Endodermal cell (in vitro differentiated cells): Measurements from ENCODE around the gene IL36A. TPM values are rescaled to one million over a fixed set of nuclear protein-coding genes. Genes with fewer than 3 reads are reported as not detected.

Source experiments
- DNase-seq: peaks from one replicate; pipeline ENCODE4 v3.0.0-alpha.2; 2017
- H3K27ac ChIP-seq: 2 replicates; pipeline ENCODE4 v1.5.1; 2013; ENCODE audit warnings: mild to moderate bottlenecking, low read depth, low read length, moderate library complexity
- H3K27me3 ChIP-seq: 2 replicates; pipeline ENCODE4 v1.6.1; 2013; ENCODE audit warnings: mild to moderate bottlenecking, low read length, moderate library complexity; ENCODE audit not compliant: insufficient read depth, control insufficient read depth, poor library complexity, severe bottlenecking
- H3K36me3 ChIP-seq: 2 replicates; pipeline ENCODE4 v1.7.0; 2013; ENCODE audit warnings: mild to moderate bottlenecking, low read length, moderate library complexity; ENCODE audit not compliant: control insufficient read depth, insufficient read depth
- H3K4me1 ChIP-seq: one replicate; pipeline ENCODE4 v1.7.0; 2013; ENCODE audit warnings: low read length; ENCODE audit not compliant: control insufficient read depth, insufficient read depth
- H3K4me3 ChIP-seq: 2 replicates; pipeline ENCODE4 v1.5.1; 2013; ENCODE audit warnings: mild to moderate bottlenecking, low read length, moderate library complexity
- H3K9ac ChIP-seq: 2 replicates; pipeline ENCODE4 v1.6.1; 2013; ENCODE audit warnings: mild to moderate bottlenecking, low read length, moderate library complexity; ENCODE audit not compliant: poor library complexity, severe bottlenecking; ENCODE audit errors: extremely low read depth
- H3K9me3 ChIP-seq: 2 replicates; pipeline ENCODE4 v1.6.1; 2013; ENCODE audit warnings: mild to moderate bottlenecking, low read length, moderate library complexity; ENCODE audit not compliant: control insufficient read depth
- H3K27ac Mint-ChIP-seq: 2 replicates; pipeline ENCODE4 v1.8.0; 2020; ENCODE audit warnings: mixed read lengths
- H3K27me3 Mint-ChIP-seq: 2 replicates; pipeline ENCODE4 v1.8.0; 2021; ENCODE audit warnings: mild to moderate bottlenecking, mixed read lengths; ENCODE audit not compliant: insufficient read depth
- H3K36me3 Mint-ChIP-seq: 2 replicates; pipeline ENCODE4 v1.8.0; 2020; ENCODE audit warnings: low read depth, mixed read lengths
- H3K4me1 Mint-ChIP-seq: 2 replicates; pipeline ENCODE4 v1.8.0; 2020; ENCODE audit warnings: mixed read lengths
- H3K4me3 Mint-ChIP-seq: 2 replicates; pipeline ENCODE4 v1.8.0; 2020; ENCODE audit warnings: mild to moderate bottlenecking, moderate library complexity, mixed read lengths
- H3K9me3 Mint-ChIP-seq: 2 replicates; pipeline ENCODE4 v1.8.0; 2020; ENCODE audit warnings: mild to moderate bottlenecking, mixed read lengths
- whole genome bisulfite sequencing, 2 experiments: methylation state at CpG; one replicate each; pipeline versions ENCODE4 v1.1.5 to v1.1.7; 2013; ENCODE audit warnings: missing lambda C conversion rate in 2 of 2, mixed read lengths in 1 of 2; ENCODE audit not compliant: insufficient coverage in 1 of 2, insufficient read length in 1 of 2; 5-methylcytosine and 5-hydroxymethylcytosine counted together
- total RNA-seq, 2 donors: library from RNA; stranded (reverse); fragmentation: NEBNext Ultra II Directional in 1 of 2; extraction: Animal tissue kit (Norgen Biotek cat#: 25700) in 1 of 2; gene quantifications; 2 replicates in 1 of 2; 3 replicates in 1 of 2; pipeline ENCODE4 v1.2.1, GENCODE V29; 2021
- TF ChIP-seq, protein P1 (sequence below): fragments of 200-600 bp; sonication (generic); conservative IDR thresholded peaks from 2 replicates; pipeline ENCODE4 v1.5.0; 2021; ENCODE audit warnings: antibody characterized with exemption, mild to moderate bottlenecking

The IL36A gene
- total RNA-seq, 2 donors from 2014 or later, result not detected

DNA sequence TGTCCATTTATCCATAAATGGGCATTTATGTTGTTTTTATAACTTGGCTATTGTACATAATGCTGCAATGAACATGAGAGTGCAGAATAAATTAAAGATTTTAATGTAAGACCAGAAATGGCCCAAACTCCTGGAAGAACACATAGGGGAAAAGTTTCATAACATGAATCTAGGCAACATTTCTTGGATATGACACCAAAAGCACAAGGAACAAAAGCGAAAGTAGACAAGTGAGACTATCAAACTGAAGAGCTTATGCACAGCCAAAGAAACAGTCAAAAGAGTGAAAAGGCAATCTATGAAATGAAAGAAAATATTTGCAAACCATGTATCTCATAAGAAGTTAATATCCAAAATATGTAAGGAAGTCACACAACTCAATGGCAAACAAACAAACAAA is 5.8 kb downstream of the IL36A start:
- peaks cover 22% of the 10 kb centered on the region for H3K27me3 Mint-ChIP-seq

DNA sequence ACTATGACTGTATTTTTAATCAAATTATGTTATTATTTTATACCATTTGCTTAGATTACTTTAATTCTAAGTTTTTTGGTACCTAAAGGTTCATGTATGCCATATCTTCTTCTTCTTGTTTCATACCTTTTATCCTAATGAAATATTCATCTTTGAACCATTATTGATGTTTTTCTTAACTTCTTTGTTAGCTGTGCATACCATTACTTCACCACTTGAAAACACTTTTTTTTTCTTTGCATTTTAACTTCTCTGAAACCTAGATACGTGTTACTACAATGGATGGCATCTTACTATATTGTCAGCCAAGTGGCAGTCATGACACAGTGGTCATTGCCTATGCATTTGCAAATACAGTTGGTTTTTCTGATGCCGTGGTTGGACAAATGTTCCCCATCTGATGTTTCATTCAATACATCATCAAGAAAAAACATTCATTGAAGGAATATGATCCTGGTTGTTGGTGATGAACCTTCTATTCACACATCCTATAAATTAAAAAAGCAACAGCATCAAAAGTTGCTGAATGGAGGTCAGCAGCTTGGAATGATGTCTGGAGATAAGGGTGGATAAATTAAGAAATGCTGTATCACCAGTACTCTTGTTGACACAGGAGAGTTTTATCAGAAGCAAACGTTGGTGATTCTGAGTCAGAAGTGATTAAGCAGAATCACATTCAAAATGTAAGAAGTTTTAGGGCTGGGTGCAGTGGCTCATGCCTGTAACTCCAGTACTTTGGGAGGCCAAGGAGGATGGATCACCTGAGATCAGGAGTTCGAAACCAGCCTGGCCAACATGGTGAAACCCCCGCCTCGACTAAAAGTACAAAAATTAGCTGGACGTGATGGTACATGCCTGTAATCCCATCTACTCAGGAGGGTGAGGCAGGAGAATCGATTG is 7.4 kb downstream of the IL36A start:
- H3K27ac ChIP-seq, result no peak overlapping the region
- H3K4me3 Mint-ChIP-seq, result no peak overlapping the region
- no peaks in the 10 kb centered on the region for H3K4me1 Mint-ChIP-seq
- H3K27me3 Mint-ChIP-seq, result peaks cover 27% of the 10 kb centered on the region
- TF ChIP-seq, protein P1, sequence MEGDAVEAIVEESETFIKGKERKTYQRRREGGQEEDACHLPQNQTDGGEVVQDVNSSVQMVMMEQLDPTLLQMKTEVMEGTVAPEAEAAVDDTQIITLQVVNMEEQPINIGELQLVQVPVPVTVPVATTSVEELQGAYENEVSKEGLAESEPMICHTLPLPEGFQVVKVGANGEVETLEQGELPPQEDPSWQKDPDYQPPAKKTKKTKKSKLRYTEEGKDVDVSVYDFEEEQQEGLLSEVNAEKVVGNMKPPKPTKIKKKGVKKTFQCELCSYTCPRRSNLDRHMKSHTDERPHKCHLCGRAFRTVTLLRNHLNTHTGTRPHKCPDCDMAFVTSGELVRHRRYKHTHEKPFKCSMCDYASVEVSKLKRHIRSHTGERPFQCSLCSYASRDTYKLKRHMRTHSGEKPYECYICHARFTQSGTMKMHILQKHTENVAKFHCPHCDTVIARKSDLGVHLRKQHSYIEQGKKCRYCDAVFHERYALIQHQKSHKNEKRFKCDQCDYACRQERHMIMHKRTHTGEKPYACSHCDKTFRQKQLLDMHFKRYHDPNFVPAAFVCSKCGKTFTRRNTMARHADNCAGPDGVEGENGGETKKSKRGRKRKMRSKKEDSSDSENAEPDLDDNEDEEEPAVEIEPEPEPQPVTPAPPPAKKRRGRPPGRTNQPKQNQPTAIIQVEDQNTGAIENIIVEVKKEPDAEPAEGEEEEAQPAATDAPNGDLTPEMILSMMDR, result no peak
- no peaks in the 10 kb centered on the region for H3K9me3 Mint-ChIP-seq
- H3K27me3 ChIP-seq, result peaks cover 54% of the 10 kb centered on the region
- no peaks in the 10 kb centered on the region for H3K36me3 Mint-ChIP-seq
- no peak overlapping the region for H3K4me3 ChIP-seq
- DNase-seq, result no peak
- H3K9ac ChIP-seq, result no peak overlapping the region
- H3K4me1 ChIP-seq, result no peaks in the 10 kb centered on the region
- H3K9me3 ChIP-seq, result no peaks in the 10 kb centered on the region
- no peak overlapping the region for H3K27ac Mint-ChIP-seq
- H3K36me3 ChIP-seq, result no peaks in the 10 kb centered on the region
- WGBS, 2 experiments, result 64 to 85% methylated on average over 7 to 8 of the region's 8 CpGs

More for the DNA sequence above, 5.8 kb downstream of the IL36A start:
- Mint-ChIP-seq H3K4me3 (no peak overlapping the region), H3K4me1 (no peaks in the 10 kb centered on the region), H3K27ac (no peak overlapping the region), H3K9me3 (no peaks in the 10 kb centered on the region), H3K36me3 (no peaks in the 10 kb centered on the region)
- H3K9ac ChIP-seq, result no peak overlapping the region
- DNase-seq, result no peak
- TF ChIP-seq, protein P1, result no peak
- H3K27ac ChIP-seq, result no peak overlapping the region
- no peaks in the 10 kb centered on the region for H3K9me3 ChIP-seq
- H3K4me3 ChIP-seq, result no peak overlapping the region
- WGBS, 2 experiments, result 100% methylated on average over 1 of the region's 1 CpG; no CpG with 5 or more reads in 1 of the 2 experiments
- H3K4me1 ChIP-seq, result no peaks in the 10 kb centered on the region
- H3K36me3 ChIP-seq, result no peaks in the 10 kb centered on the region
- H3K27me3 ChIP-seq, result peaks cover 38% of the 10 kb centered on the region

DNA sequence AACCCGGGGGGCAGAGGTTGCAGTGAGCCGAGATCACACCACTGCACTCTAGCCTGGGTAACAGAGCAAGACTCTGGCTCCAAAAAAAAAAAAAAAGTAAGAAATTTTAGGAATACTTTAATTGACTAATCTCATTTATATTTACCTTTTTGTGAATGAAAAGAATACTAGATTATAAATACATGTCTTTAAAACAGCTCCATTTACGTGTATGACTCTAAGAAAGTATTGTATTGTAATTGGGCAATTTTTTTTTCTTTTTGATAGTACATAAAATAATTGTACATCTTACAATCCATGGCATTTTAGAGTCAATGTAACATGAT is 8.0 kb downstream of the IL36A start:
- H3K27ac Mint-ChIP-seq, result no peak overlapping the region
- H3K36me3 Mint-ChIP-seq, result no peaks in the 10 kb centered on the region
- Histone ChIP-seq H3K27ac (no peak overlapping the region), H3K9me3 (no peaks in the 10 kb centered on the region), H3K4me3 (no peak overlapping the region), H3K36me3 (no peaks in the 10 kb centered on the region), H3K4me1 (no peaks in the 10 kb centered on the region), H3K9ac (no peak overlapping the region), H3K27me3 (peaks cover 60% of the 10 kb centered on the region)
- no peak overlapping the region for H3K4me3 Mint-ChIP-seq
- H3K27me3 Mint-ChIP-seq, result peaks cover 33% of the 10 kb centered on the region
- no peaks in the 10 kb centered on the region for H3K4me1 Mint-ChIP-seq
- 85% methylated on average over 2 of the region's 3 CpGs; no CpG with 5 or more reads in 1 of the 2 experiments for WGBS, 2 experiments
- TF ChIP-seq, protein P1, result no peak
- no peak for DNase-seq
- H3K9me3 Mint-ChIP-seq, result no peaks in the 10 kb centered on the region
